Stimulated activated CD8-positive, alpha-beta memory T cell treated with anti-CD3 and anti-CD28 coated beads, Interleukin-15, amount 100 ng/mL, for 24 hours (primary cell): Measurements from ENCODE around the gene TMCC3.

Experiments used
- DNase-seq: peaks from one replicate; pipeline ENCODE4 v3.0.0-alpha.2; 2020; ENCODE audit warnings: low read depth

The TMCC3 gene

DNA sequence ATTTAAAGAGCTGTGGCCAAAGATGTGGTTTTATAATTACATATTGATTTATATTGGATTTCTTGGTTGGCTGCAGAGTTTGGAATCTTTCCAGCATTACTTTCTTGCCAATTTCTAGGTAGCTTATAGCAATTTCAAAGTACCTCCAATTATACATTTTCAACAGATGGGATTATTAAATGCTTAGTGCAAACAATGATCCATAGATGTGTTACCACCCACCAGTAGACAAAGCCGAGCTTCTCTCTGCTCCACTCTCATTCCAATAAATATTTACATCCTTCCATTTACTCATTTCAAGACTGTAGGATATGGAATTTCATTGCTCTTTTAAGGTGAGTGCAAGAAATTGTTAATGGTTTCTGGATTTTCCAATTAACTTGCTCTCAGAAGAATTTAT lies 21.6 kb upstream of the TMCC3 start:
- no peak for DNase-seq

DNA sequence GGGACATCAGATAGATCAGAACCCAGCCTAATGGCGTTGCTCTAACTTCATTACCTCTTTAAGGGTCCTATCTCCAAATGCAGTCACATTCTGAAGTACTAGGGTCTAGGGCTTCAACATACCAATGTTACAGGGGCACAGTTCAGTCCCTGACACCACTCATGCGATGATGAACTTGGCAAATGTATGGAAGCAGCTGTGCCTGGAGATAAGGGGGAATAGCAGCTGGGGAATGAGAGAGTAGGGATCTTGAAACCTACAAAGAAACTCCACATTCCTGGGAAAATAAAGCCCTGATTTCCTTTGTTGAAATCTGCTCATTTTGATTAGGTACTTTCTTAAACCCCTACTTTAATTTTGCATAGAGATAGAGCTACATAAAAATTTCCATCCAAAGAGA lies 20.5 kb upstream of the TMCC3 start:
- DNase-seq, result no peak

DNA sequence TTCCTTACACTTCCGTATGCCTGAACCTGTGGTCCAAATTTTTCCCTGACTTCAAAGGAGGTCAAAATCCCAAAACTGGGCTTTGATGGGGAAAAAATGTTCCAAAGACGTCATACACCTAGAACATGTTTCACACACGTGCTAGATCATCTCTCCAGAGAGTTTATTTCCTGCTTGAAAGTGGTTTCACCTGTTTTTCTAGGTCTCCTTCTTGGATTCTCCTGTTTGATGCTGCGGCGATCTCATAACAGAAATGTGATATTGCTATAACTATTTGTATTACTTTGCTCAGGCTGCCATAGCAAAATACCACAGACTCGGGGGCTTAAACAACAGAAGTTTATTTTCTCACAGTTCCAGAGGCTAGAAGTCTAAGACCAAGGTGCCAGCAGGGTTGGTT lies 19.7 kb upstream of the TMCC3 start:
- DNase-seq, result no peak

DNA sequence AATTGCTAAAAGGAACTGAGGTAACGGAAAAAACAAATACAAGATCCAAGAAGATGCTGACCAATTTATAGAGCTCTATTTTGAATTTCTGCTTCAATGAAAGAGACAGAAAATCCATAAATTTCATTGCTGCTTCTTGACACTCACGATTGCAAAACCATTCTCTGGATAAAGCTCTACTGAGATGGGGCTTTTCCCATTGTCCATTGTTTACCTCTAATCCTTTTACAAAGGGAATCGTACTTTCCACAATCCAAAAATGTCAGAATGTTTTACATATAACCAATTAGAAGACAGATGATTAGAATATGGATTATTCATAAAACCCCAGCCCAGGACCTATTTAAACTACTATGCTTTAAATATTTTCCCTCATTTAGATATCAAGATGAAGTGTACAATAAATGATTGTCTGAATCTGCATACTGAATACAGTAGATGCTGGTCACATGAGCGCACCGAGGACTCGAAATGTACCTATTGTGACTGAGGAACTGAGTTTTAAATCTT lies 16.7 kb upstream of the TMCC3 start:
- DNase-seq, result no peak

DNA sequence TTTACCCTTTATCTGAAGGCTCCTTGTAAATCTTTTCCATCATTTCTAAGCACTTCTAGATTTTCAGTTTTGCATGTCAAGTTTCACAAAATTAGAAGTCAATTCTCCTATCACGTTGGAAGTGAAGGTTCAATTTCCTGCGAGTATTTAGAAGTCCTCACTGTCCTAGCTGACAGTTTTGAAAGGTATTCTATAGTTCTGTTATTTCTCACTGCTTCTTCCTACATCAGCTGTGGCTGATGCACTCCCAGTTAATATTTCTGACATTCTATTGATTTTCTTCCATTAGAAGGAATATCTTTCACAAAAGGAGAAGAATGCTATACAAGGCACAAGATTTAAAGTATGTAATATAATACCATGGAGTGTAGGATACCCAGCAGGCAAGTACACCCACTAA lies 15.8 kb upstream of the TMCC3 start:
- no peak for DNase-seq

DNA sequence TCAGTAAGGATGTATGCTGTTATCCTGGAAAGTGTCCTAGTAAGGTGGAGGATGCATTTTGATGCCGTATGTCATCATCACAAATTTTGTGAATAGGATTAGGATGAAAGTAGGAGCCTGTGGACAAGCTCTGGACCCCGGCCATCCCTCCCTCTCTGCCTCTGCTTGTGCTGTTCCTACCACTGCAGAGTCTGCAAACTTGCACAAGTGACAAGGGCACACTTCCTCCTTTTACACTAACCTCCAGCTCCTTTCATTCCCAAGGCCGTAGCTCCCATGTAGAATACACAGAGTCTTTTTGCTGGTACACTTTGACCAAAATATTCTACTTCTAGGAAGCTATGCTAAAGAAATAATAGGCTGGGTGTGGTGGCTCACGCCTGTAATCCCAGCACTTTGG lies 13.3 kb upstream of the TMCC3 start:
- no peak for DNase-seq

DNA sequence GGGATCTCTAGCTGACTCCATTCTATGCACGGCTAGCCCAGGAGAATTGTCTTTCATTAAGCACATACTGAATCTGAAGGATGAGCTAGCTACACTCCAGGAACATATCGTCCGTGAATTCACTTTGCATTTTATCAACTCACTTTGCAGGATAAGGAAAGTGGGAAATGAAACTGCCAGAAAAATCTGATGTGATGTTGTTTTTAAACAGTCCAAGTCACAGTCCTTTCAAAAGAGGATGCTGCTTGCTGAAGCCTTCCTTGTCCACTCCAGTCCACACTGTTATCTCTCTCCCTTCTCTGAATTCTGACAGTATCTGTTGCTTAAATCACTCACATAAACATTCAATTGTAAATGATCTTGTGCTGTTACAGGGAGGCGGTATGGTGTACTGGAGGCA lies 12.7 kb upstream of the TMCC3 start:
- no peak for DNase-seq

DNA sequence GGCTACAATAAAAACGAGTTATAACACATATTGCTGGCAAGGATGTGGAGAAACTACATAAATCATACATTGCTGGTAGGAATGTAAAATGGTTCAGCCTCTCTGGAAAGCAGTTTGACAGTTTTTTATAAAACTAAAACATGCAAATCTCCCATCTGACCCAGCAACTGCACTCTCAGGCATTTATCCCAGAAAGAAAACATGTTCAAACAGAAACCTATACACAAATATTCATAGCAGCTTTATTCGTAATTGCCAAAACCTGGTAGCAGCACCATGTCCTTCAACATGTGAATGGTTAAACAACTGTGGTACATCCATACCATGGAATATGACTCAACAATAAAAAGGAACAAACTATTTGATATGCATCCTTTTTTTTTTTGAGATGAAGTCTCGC lies 10.1 kb upstream of the TMCC3 start:
- DNase-seq, result no peak

DNA sequence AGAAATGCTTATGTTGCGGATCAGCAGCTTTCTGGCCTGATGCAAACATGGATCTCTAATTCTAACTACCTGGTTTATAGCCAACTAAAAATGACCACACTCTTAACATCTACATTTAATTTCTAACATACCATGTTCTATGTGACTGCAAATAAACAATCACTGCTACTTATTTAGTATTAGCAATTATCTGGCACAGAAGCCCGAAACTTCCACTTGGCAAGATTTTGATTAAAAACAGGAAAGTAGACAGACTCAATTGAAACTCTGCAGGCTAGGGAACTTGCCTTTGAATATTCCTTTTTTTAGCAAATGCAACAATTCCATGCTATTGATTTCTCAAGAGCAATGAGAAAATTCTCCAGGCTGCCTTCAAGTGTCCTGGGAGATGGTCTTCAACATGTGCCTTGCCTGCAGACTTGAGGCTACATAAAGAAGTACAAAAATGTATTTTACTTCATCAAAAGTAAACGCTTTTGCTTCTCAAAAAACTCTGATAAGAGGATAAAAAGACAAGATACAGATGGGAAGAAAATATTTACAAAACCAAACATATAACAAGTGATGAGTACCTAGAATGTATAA lies 9.1 kb upstream of the TMCC3 start:
- no peak for DNase-seq

DNA sequence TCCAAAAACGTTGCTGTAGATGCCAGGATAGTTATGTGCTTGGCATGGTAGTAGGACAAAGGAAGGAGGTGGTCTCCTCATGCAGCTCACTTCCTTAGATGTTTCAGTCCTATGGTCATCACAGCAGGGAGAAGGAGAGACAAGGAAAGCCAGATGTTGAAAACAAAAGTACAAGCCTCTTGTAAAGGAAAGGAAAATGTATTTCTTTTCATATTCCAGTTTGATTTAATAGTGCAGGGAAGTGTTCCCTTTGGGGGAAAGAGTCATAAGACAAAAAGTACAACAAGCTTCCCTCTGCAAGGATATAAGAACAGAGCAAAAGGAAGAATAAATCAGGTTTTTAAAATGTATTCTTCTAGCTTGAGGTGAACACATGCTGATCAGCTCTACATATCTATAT lies 8.6 kb upstream of the TMCC3 start:
- DNase-seq, result no peak

DNA sequence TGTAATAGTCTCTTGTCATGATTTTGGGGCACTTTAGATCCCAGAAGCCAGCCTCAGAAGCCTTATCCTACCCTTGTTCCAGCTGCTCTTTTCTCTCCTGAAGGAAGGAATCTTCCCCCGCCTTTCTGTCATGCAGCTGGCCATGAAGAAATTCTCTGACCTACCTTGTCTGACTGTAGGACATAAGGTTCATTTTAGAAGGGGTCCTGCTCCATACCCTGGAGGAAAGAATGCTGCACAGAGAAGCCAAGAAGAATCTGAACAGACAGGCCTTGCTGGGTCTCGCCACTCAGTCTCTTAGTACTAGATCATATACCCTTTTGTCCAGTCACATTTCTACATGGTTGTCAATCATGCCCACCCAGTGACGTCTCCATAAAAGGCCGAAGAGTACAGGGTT lies 6.2 kb upstream of the TMCC3 start:
- no peak for DNase-seq

DNA sequence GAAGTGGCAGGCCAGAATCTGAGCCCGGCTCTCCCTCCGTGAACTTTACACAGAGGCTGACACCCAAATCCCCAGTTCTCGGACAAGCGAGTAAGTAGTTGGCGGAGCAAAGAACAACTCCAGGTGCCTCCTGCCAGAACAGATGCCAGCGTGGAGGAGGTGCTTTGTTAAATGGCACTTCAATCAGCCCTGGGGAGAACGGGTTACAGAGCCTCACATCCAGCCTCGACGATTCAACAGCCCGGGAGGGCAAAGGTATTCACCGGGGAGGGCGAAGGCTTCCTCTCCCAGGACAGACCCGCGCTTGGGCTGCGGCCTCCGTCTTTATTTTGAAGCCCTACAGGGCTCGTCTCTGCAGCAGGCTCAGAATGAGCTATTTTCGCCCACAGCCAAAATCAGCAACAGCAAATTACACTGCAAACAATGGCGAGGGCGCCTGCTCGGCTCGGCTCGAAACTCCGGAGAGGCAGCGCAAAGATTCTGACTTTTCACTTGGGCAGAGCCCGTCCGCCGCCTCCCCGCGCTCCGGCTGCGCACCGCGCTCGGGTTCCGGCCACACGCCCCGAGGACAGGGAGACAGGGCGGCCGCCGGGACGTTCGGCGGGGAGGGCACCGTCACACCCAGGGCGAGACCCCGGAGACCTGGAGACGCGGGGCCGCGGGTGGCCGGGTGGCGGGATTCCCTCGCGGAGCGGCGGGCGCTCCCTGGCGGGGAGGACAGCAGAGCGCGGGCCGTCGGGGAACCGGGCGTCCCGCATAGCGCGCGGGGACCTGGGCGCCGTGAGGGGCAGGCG lies 811 bp downstream of the TMCC3 start:
- DNase-seq, result no peak

DNA sequence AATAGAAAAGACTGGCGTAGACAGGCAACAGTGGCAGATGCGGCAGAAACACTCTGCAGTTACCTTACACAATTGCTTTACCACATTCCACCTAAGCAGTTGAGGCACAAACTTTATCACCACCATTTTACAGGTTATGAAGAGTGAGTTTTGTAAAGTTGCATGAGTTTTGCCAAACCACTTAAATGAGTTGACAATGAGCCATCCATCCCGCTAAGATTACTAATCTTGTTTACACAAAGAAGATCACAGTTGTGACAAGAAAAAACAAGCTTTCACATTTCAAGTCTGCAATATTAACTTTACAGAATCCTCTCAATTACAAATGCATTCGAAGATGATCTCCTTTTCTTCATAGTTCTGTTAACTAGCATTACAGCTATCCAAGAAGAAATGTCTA lies 1.8 kb downstream of the TMCC3 start:
- DNase-seq, result no peak

DNA sequence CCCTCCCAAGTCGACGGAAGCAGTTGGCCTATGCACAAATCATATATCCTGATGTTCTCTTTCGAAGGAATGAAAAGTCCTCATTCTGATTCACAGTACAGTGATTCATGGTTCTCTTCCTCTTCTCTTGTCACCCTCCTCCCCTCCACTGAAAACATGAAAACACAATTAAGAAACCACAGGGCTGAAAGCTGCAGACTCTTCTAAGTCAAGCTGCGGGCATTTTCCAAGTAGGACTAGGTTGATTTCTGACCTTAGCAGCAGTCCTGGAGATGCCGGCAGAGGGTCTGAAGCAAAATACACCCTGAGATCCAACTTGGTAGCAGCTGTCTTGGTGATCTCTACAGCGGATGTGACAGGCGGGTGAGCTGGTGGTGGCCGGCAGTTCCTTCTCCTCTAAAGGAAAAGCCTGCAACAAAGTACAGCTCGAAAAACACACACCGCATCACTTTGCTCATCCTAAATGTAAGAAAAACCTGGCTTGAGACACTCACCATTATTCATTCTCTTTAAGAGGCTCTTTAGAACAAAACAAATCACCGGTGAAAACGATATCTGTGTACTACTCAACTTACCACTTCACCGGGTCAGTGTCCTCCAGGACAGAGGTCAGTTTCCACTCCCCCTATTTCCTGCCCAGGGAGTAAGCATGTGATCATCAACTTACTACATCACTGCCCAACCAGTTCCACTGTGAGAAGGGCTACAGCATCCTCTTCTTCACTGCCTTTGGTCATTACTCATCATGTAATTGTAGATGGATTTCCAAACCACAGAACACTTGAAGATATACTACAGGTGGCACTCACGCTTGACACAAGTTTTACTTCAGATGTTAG lies 6.0 kb downstream of the TMCC3 start:
- no peak for DNase-seq

DNA sequence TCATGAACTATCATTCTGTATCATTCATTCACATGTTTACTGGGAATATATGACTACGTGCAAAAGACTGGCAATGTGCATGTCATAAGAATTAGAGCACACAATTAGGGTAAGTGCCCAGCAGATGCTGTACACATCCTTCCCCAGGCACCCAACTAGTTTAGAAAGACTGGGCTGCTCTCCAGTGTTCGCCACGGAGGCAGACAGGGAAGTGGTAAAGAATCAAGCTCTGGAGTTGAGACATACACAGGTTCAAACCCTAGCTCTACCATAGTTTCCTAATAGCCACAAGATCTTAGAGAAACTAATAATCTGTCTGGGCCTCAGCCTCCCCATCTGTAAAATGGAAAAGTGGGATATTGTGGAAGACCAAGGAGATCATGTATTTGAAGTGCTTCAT lies 6.8 kb downstream of the TMCC3 start:
- no peak for DNase-seq

DNA sequence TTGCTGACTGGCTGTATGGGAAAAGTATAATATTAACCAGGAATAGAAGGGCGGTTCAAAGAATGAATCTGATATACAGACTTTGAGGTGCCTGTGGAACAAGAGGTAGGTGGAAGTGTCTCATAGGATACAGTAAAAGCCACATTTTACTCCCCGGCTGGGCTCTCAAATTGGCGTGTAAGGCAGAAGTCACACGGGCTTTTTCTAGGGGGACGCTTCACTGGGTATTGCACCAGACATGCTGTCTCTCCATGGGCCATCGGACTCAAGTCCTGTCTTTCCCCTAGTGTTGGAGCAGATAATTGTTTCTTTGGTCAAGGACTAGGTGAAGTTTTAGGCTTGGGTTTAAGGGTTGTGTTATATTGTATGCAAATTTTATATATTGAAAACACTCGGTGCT lies 9.1 kb downstream of the TMCC3 start:
- no peak for DNase-seq

DNA sequence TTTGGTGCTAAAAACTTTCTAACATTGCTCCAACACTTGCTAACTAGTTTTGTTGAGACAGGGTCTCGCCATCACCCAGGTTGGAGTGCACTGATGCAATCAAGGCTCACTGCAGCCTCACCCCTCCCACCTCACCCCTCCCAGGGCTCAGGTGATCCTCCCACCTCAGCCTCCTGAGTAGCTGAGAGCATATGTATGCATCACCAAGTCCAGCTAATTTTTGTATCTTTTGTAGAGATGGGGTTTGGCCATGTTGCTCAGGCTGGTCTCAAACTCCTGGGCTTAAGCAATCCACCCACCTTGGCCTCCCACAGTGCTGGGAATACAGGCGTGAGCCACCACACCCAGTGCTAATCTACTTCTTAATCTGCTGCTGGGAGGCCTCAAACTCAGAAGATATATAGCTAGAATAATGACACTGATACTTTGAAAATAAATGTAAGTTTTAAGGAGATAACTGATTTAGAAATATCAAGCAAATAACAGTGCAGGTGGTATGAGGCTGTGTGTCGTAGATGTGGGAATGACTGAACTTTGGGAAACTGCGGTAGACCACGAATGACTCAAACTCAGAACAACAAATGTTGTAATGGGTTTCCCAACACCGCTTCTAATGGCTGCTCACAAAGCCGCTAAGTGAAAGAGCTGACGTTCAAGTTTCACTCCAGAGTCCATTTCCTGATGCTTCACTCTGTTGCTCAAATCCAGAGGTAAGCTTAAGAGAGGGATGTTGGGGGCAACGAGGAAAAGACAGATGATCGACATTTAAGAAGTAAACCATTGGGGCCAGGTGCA lies 10.0 kb downstream of the TMCC3 start:
- DNase-seq, result no peak

DNA sequence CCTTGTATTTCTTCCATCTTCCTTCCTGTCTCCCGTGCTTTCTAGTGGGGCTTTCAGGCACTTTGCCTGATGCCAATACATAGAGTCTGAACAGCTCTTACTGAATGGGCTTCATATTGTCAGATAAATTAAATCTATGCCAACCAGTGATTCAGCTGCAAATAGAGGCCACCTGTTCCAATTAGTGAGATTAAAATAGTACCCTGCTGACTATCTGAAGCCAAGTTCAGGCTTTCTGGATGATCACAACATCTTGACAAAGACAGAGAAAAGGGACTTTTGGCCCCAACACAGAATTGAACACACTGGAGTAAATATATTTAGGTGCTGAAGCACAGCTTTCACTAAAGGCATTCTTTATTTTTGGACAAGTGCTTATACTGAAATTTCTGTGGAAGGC lies 11.8 kb downstream of the TMCC3 start:
- DNase-seq, result no peak

DNA sequence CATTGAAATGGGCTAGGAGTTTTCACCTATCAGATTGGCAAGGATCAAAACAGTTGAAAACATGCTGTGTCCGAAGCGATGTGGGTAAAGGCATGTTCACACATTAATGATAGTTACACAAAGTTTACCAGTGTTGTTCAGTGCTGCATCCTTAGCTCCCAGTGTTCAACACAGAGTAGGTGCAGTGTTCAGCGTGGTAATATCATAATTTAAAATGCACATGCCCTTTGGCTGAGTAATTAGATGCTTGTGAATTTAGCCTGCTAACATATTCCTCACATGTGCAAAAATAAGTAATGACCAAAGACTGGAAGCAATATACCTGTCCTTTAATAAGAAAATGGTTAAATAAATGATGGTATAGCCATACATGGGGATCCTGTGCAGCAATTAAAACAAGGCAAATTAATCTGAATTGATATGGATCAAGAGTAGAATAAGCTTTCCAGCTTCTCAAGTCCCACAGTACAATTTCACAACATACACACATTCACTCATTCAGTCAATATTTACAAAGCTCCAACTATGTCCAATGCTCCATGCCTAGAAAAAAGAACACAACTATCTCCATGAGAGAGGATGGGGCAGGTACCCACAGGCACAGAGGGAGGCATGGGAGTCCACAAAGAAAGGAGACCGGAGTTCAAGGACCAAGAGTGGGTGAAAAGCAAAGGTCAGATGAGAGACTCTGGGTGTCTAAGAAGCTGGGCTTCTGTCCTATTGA lies 12.8 kb downstream of the TMCC3 start:
- no peak for DNase-seq

DNA sequence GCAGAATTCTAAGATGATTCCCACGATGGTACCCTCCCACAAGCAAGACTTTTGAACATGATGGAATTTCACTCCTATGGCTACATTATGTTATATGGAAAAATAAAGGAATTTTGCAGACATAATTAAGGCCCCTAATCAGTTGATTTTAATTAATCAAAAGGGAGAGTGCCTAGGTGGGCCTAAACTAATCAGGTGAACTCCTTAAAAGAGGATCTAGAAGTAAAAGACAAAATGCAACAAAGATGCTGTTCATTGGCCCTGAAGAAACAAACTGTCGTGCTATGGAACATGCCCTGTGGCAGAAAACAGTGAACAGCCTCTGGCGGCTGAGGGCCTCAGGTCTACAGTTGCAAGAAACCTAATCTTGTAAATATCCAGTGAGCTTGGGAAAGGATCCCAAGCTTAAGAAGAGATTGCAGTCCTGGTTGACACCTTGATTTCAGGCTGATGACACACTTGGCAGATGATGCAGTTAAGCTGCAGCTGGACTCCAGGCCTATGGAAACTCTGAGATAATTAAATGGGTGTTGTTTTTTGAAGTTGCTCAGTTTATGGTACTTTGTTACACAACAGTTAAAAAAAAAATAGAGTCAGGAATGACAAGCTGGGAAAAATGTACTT lies 13.8 kb downstream of the TMCC3 start:
- DNase-seq, result no peak

DNA sequence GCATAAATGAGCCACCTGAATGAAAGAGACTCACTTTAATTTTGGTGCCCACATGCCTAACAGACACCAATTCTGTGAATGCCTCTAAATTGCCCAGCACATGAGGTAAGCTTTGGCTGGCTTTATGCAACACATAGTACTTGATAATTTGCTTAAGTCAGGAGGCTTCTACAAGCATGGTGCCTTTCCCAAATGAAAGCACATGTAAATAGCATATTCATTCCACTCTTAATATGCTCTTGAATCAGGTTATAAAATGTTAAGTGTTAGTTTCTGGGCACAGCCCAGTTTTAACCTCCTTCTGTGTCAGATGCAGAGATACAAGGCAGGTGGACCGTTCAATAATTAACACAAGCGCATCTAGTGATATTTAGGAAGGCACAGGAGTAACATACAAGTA lies 15.6 kb downstream of the TMCC3 start:
- no peak for DNase-seq
